Uterus (tissue), 2 donors: ENCODE results near the gene BTK.

Experiments
- CTCF ChIP-seq, 4 experiments: fragments of 200-600 bp in 2 of 4; fragments of 450-650 bp in 2 of 4; sonication (generic) in 2 of 4; IDR thresholded peaks; one replicate each; pipeline ENCODE4 v1.5.1; 2016 to 2019; ENCODE audit warnings: antibody characterized with exemption in 4 of 4, mild to moderate bottlenecking in 2 of 4, moderate library complexity in 1 of 4
- POLR2A ChIP-seq, 2 donors: fragments of 450-650 bp; IDR thresholded peaks; one replicate each; pipeline ENCODE4 v1.6.1; 2016; ENCODE audit warnings: antibody characterized with exemption in 2 of 2, mild to moderate bottlenecking in 1 of 2, moderate library complexity in 1 of 2

GRCh38 chrX:101407167-101407747, 21.3 kb upstream of the BTK start:
- TF ChIP-seq POLR2A (IDR thresholded peaks at IDR 0.05), result no peak
- TF ChIP-seq CTCF (IDR thresholded peaks at IDR 0.05), result no peak
